ENCODE data around the gene THG1L. TPM values are rescaled to one million over a fixed set of nuclear protein-coding genes. Genes with fewer than 3 reads are reported as not detected.

Gene THG1L
- total RNA-seq, 1 experiment from 2014 or later, result 12.9 TPM

DNA sequence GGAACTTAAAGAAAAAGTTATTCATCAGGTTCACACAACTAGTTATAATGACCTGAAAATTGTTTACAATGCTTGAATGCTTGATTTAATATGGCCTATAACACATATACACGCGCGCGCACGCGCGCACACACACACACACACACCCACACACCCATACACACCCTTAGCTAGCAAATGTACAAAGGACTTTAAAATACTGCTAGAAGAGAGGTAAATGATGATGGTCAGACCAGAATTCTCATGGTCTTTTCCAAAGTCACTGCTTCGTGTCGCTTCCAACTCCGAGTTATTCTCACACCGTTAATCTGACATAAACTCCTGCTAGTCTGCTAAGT, 18.2 kb downstream of the THG1L start:
- no peak overlapping the region for H2AFZ ChIP-seq (ENCODE audit: low read length)
- Mint-ChIP-seq H3K36me3 (ENCODE audit: insufficient read depth in 1 of 3, low read depth in 3 of 3) (peaks cover 0 to 5% (median 3%) of the 10 kb centered on the region in 3 experiments; a peak in 2 of 7 replicates), H3K4me1 (peaks cover 5 to 8% of the 10 kb centered on the region in 2 experiments), H3K27ac (no peak overlapping the region), H3K27me3 (ENCODE audit: low read depth) (peaks cover 12% of the 10 kb centered on the region), H3K4me3 (no peak overlapping the region), H3K9me3 (no peaks in the 10 kb centered on the region)
- no peak overlapping the region for H3T11ph ChIP-seq (ENCODE audit: low read length)
- no peak overlapping the region for H4K8ac ChIP-seq (replicated peaks; ENCODE audit: insufficient read length, low read depth, low read length)
- no peak overlapping the region for H4K5ac ChIP-seq (ENCODE audit: insufficient read length, low read depth, low read length)
- no peak overlapping the region for H2BK15ac ChIP-seq (ENCODE audit: low read depth, low read length)
- H3K9me3 ChIP-seq (ENCODE audit: control insufficient read depth, low read depth, low read length), result no peaks in the 10 kb centered on the region
- no peak overlapping the region for H3K23ac ChIP-seq (ENCODE audit: insufficient read length, low read depth, low read length)
- H4K20me1 ChIP-seq (ENCODE audit: control insufficient read depth, insufficient read depth, insufficient read length), result no peaks in the 10 kb centered on the region
- H3K79me1 ChIP-seq (ENCODE audit: insufficient read depth, low read depth, low read length, poor library complexity, severe bottlenecking), result no peaks in the 10 kb centered on the region
- H2BK20ac ChIP-seq (ENCODE audit: low read depth, low read length, poor library complexity, severe bottlenecking), result no peak overlapping the region
- no peak overlapping the region for H3K9ac ChIP-seq (ENCODE audit: extremely low read depth, insufficient read length, low read length)
- no peak overlapping the region for H3K27ac ChIP-seq (ENCODE audit: insufficient read length, low read depth, low read length)
- WGBS (ENCODE audit: extremely low coverage, insufficient read length, low lambda C conversion rate), result no CpG with 5 or more reads among the region's 11 CpGs
- H2BK5ac ChIP-seq (ENCODE audit: insufficient read length, low read length), result no peak overlapping the region
- H4K91ac ChIP-seq (ENCODE audit: insufficient read length, low read depth, low read length), result no peak overlapping the region
- no peak overlapping the region for H2BK12ac ChIP-seq (ENCODE audit: insufficient read length, low read depth, low read length)
- peaks cover 2% of the 10 kb centered on the region for H3K23me2 ChIP-seq (ENCODE audit: insufficient read length, low read depth, low read length, poor library complexity, severe bottlenecking)
- no peak overlapping the region for H3K18ac ChIP-seq (ENCODE audit: insufficient read length, low read depth, low read length)
- H2AK5ac ChIP-seq (ENCODE audit: insufficient read length, low read length), result no peak overlapping the region
- H3K56ac ChIP-seq (ENCODE audit: insufficient read length, low read depth, low read length), result no peak overlapping the region
- no peak overlapping the region for H3K4me2 ChIP-seq (ENCODE audit: insufficient read depth, insufficient read length, low read length)
- peaks cover 5% of the 10 kb centered on the region for H3K27me3 ChIP-seq (ENCODE audit: insufficient read depth, low read length)
- no peak overlapping the region for H3K4ac ChIP-seq (ENCODE audit: low read depth, low read length)
- TF ChIP-seq, protein P1, sequence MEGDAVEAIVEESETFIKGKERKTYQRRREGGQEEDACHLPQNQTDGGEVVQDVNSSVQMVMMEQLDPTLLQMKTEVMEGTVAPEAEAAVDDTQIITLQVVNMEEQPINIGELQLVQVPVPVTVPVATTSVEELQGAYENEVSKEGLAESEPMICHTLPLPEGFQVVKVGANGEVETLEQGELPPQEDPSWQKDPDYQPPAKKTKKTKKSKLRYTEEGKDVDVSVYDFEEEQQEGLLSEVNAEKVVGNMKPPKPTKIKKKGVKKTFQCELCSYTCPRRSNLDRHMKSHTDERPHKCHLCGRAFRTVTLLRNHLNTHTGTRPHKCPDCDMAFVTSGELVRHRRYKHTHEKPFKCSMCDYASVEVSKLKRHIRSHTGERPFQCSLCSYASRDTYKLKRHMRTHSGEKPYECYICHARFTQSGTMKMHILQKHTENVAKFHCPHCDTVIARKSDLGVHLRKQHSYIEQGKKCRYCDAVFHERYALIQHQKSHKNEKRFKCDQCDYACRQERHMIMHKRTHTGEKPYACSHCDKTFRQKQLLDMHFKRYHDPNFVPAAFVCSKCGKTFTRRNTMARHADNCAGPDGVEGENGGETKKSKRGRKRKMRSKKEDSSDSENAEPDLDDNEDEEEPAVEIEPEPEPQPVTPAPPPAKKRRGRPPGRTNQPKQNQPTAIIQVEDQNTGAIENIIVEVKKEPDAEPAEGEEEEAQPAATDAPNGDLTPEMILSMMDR (conservative IDR thresholded peaks at IDR 0.05), result no peak
- no peak overlapping the region for H2BK120ac ChIP-seq (ENCODE audit: low read depth, low read length, poor library complexity, severe bottlenecking)
- no peaks in the 10 kb centered on the region for H3K79me2 ChIP-seq (ENCODE audit: insufficient read depth, low read length)
- no peak for DNase-seq
- no peak overlapping the region for H3K14ac ChIP-seq (ENCODE audit: insufficient read depth, low read length)
- no peaks in the 10 kb centered on the region for H3K4me1 ChIP-seq (ENCODE audit: insufficient read depth, low read length)
